KBM-7 (cell line): ENCODE measurements around the gene EWSR1.

Experiments used
- DNase-seq: peaks from one replicate; pipeline ENCODE4 v3.0.0-alpha.2; 2015
- in situ Hi-C: fragments of 300-500 bp; cut with MboI; formaldehyde crosslinking; loops from 2 replicates; pipeline ENCODE4 v1.14.3; 2020; ENCODE audit warnings: low sequenced_read_pairs, low pct_unique_long_range_greater_than_20kb, mixed read lengths

EWSR1 gene

GRCh38 chr22:29300807-29301601 lies 32.9 kb downstream of the EWSR1 start:
- peak; percentile 28 for DNase-seq
- in situ Hi-C loops = no loop called here

GRCh38 chr22:29301716-29302401 lies 33.8 kb downstream of the EWSR1 start:
- peak; percentile 21 for DNase-seq
- in situ Hi-C loops = no loop called here

DNA sequence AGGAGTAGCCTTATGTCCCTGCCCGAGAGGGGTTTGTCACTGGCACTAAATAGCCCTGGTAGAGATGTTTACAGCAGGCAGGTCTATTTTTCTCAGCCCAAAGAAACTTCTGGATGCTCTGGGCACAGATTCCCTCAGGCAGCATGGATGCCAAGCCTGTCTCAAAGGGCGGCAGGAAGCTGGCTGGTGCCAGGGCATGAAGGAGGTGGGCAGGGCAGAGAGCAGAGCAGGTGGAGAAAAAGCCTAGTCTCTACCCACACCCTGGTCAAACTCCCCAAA lies 34.3 kb downstream of the EWSR1 start:
- no peak for DNase-seq

GRCh38 chr22:29302681-29303465 lies 34.8 kb downstream of the EWSR1 start:
- in situ Hi-C loops = no loop called here
- no peak for DNase-seq

More for the DNA sequence above, 34.3 kb downstream of the EWSR1 start:
- in situ Hi-C loops = no loop called here

DNA sequence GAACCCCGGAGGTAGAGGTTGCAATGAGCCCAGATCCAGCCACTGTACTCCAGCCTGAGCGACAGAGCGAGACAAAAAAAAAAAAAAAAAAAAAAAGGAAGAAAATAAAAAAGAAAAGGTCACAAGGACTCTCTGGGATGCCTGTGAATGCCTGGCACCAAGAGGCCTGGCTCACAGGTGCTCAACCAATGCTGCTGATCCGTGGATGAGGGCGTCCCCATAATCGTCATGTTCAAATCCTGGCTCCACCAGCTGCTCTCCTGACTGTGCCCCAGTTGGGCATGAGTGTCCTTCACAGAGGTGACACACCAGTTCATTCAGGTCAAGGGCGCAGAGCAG lies 37.7 kb downstream of the EWSR1 start:
- DNase-seq = no peak
- in situ Hi-C loops = no loop called here

- in situ Hi-C loops = no loop called here
- DNase-seq = peak; percentile 82
These were observed 38.2 kb downstream of the EWSR1 start, which contains the start of gene GAS2L1 for GRCh38 chr22:29306175-29306834. TSS of gene GAS2L1 (plus strand) at chr22:29306650. CDS start at chr22:29308106, 1,456 bp downstream.

GRCh38 chr22:29306835-29307595 lies 38.9 kb downstream of the EWSR1 start:
- DNase-seq = peak; percentile 61
- in situ Hi-C loops = no loop called here

GRCh38 chr22:29307596-29308147 lies 39.6 kb downstream of the EWSR1 start:
- no peak for DNase-seq
- in situ Hi-C loops = no loop called here

DNA sequence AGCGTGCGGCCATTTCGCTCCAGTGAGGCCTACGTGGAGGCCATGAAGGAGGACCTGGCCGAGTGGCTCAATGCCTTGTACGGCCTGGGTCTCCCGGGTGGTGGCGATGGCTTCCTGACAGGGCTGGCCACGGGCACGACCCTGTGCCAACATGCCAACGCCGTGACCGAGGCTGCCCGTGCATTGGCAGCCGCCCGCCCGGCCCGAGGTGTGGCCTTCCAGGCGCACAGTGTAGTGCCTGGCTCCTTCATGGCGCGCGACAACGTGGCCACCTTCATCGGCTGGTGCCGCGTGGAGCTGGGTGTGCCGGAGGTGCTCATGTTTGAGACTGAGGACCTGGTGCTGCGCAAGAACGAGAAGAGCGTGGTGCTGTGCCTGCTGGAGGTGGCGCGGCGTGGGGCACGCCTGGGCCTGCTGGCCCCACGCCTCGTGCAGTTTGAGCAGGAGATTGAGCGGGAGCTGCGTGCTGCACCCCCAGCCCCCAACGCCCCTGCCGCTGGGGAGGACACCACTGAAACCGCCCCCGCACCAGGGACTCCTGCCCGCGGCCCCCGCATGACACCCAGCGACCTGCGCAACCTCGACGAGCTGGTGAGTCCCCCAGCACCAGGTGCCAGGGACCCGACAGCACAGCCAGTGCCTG lies 40.2 kb downstream of the EWSR1 start:
- in situ Hi-C loops = no loop called here
- DNase-seq = no peak

- in situ Hi-C loops = no loop called here
- DNase-seq = peak; percentile 48
These were observed 40.8 kb downstream of the EWSR1 start for GRCh38 chr22:29308791-29309262.

DNA sequence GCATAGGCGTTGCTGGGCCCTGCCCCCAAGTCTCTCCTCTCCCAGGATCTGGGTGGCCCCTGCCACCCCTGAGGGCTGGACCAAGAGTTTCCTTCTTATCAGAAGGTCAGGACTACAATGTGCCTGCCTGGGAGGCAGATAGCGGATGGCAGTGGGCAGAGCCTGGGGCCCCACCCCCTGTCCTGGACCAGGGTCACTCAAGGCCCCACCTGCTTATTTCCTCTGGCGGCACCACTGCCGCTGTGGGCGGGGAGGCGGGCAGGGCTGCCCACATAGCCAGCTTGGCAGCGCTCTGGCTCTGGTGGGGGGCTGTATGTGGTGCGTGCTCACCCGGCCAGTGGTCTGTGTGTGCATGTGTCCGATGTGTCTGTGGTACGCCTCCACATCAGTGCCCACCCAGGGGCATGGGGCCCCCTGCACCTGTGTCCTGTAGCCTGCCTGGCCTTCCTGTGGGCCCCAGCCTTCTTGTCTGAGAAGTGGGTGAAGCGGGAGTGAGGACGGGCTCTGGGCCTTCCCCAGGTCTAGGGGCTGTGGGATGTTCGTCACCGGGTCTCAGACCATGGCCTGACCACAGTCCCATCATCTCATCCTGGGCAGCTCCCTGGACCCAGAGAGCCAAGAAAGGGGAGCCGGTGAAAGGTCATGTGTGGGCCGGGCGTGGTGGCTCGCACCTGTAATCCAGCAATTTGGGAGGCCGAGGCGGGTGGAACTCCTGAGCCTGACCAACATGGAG lies 41.4 kb downstream of the EWSR1 start:
- in situ Hi-C loops = no loop called here
- DNase-seq = no peak

DNA sequence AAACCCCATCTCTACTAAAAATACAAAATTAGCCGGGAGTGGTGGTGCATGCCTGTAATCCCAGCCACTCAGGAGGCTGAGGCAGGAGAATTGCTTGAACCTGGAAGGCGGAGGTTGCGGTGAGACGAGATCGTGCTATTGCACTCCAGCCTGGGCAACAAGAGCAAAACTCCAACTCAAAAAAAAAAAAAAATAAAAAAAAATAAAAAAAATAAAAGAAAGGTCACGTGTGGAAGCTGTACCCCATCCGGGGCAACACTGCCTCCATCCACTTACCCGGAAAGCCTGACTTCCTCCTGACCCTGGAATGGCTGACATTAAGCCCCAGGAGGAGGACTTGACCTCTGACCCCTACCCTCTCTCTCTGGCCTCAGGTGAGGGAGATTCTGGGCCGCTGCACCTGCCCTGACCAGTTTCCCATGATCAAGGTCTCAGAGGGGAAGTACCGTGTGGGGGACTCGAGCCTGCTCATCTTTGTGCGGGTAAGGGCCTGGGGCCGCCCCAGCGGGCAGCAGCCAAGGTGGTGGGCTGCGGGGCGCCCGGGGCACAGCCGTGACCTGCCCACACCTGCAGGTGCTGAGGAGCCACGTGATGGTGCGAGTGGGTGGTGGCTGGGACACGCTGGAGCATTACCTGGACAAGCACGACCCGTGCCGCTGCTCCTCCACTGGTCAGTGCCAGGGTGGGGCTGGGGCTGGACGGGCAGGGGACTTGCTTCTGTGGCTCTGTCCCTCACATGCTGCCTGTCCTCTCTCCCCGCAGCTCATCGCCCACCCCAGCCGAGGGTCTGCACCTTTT lies 42.2 kb downstream of the EWSR1 start:
- in situ Hi-C loops = no loop called here

DNA sequence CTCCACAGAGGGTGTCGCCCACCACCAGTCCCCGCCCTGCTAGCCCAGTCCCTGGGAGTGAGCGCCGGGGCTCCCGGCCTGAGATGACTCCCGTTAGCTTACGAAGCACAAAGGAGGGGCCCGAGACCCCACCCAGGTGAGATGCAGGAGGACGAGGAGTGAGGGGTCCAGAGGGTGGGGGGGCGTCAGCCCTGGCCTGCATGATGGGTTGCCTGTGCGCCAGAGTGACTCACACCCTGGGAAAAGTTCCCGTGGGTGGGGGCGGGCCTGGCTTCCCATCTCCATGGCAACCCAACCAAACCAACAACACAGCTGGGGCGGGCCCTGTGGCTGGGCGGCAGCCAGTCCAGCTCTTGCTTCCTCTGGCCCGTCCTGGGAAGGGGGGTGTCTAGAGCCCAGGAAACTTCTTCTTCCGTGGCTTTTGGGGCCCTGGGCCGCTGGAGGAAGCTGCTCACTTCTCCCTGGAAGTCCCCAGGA lies 42.8 kb downstream of the EWSR1 start:
- in situ Hi-C loops = no loop called here
- peak; percentile 84 for DNase-seq

More for the DNA sequence above, 42.2 kb downstream of the EWSR1 start:
- DNase-seq = no peak

DNA sequence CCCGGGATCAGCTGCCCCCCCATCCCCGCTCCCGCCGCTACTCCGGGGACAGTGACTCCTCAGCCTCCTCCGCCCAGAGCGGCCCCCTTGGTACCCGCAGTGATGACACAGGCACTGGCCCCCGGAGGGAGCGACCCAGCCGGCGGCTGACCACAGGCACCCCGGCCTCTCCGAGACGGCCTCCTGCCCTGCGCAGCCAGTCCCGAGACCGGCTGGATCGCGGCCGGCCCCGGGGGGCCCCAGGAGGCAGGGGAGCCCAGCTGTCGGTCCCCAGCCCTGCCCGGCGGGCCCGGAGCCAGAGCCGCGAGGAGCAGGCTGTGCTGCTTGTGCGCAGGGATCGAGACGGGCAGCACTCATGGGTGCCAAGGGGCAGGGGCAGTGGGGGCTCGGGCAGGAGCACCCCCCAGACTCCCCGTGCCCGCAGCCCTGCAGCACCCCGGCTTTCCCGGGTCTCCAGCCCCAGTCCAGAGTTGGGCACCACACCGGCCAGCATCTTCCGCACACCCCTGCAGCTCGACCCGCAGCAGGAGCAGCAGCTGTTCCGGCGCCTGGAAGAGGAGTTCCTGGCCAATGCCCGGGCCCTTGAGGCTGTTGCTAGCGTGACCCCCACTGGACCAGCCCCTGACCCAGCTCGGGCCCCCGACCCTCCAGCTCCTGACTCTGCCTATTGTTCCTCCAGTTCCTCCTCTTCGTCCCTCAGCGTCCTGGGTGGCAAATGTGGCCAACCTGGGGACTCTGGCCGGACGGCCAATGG lies 43.6 kb downstream of the EWSR1 start:
- DNase-seq = no peak
- in situ Hi-C loops = no loop called here

DNA sequence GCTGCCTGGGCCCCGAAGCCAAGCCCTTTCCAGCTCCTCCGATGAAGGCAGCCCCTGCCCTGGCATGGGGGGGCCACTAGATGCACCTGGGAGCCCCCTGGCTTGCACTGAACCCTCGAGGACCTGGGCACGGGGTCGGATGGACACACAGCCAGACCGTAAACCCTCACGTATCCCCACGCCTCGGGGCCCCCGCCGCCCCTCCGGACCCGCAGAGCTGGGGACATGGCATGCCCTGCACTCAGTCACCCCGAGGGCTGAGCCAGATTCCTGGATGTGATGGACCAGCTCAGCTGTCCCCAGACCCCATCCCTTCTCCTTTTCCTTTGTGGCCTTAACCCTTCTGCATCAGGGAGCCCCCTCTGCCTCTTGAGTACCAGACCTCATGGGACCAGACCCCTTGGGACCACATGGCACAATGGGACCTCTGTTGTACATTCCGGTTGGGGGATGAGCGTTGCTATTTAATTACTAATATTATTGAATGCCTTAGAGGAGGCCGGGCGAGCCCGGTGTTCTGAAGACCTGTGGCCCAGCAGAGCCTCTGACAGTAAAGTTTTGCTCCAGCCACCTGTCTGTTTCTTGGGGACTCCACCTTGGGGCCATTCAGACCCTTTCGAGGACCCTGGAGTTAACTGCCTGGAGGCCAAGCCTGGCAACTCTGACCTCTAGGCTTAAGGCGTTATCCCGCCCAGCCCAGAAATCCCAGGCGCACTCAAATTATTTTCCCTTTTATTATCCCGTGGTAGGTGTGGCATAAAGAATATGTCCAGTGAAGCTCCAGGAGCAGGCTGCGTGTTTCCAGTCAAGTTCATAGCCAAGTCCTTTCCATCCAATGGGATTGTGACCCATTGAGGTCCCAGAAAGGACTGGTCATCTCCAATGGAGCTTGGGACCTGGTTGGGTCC lies 44.4 kb downstream of the EWSR1 start:
- in situ Hi-C loops = no loop called here
- DNase-seq = no peak
